NCI-H748 treated with DMSO at 0.1 percent for 48 hours (cell line): ENCODE results near the gene CINP.
"Not testable (repeated sequence)": the region's sequence is repeated elsewhere in the genome, so short reads cannot be mapped to it uniquely, and the experiment has no call there.

ENCODE experiments used
- DNase-seq: peaks from one replicate; lab custom pipeline; 2025; lab: John Stamatoyannopoulos, UW

Gene CINP

GRCh38 chr14:102353126-102353619 lies 9.5 kb downstream of the CINP start:
- DNase-seq, result no peak

- DNase-seq, result no peak
These were observed 10.5 kb downstream of the CINP start for GRCh38 chr14:102352213-102352612.

- not testable (repeated sequence) for DNase-seq
These were observed 11.1 kb downstream of the CINP start for GRCh38 chr14:102351593-102351992.

GRCh38 chr14:102351023-102351422 lies 11.7 kb downstream of the CINP start:
- no peak for DNase-seq

- DNase-seq, result no peak
These were observed 14.3 kb downstream of the CINP start for GRCh38 chr14:102348376-102348775.

- DNase-seq, result no peak
These were observed 16.0 kb downstream of the CINP start for GRCh38 chr14:102346645-102347044.

- no peak for DNase-seq
These were observed 17.5 kb downstream of the CINP start for GRCh38 chr14:102345232-102345631.

- DNase-seq, result no peak
These were observed 18.2 kb downstream of the CINP start for GRCh38 chr14:102344485-102344884.

GRCh38 chr14:102344084-102344483 lies 18.6 kb downstream of the CINP start:
- DNase-seq, result no peak

- DNase-seq, result no peak
These were observed 20.5 kb downstream of the CINP start for GRCh38 chr14:102342238-102342637.

GRCh38 chr14:102341566-102341965 lies 21.1 kb downstream of the CINP start:
- no peak for DNase-seq

- no peak for DNase-seq
These were observed 24.0 kb downstream of the CINP start for GRCh38 chr14:102338724-102339123.

- DNase-seq, result no peak
These were observed 27.5 kb downstream of the CINP start for GRCh38 chr14:102335163-102335562.

- no peak for DNase-seq
These were observed 28.6 kb downstream of the CINP start for GRCh38 chr14:102333795-102334705.

- DNase-seq, result no peak
These were observed 29.3 kb downstream of the CINP start for GRCh38 chr14:102333390-102333789.

- no peak for DNase-seq
These were observed 31.9 kb downstream of the CINP start for GRCh38 chr14:102330806-102331205.

- not testable (repeated sequence) for DNase-seq
These were observed 33.3 kb downstream of the CINP start for GRCh38 chr14:102329381-102329780.

GRCh38 chr14:102326583-102326982 lies 36.1 kb downstream of the CINP start:
- DNase-seq, result no peak

- DNase-seq, result no peak
These were observed 36.8 kb downstream of the CINP start for GRCh38 chr14:102325791-102326345.

- peak; percentile 28 for DNase-seq
These were observed 39.6 kb downstream of the CINP start for GRCh38 chr14:102323102-102323501.

GRCh38 chr14:102321456-102322422 lies 41.0 kb downstream of the CINP start:
- no peak for DNase-seq
